Heart left ventricle (tissue), 16 donors: ENCODE data around the gene OR1E2. TPM values are rescaled to one million over a fixed set of nuclear protein-coding genes. Genes with fewer than 3 reads are reported as not detected.
"Not testable (repeated sequence)": the region's sequence is repeated elsewhere in the genome, so short reads cannot be mapped to it uniquely, and the experiment has no call there.

Experiments used
- ATAC-seq, 4 donors: fragments of 200-7000 bp; cut with Tn5 transposase; one replicate each; pipeline ENCODE4 v1.9.1; 2020 to 2022; ENCODE audit warnings: moderate library complexity in 4 of 4, mild to moderate bottlenecking in 3 of 4, moderate number of reproducible peaks in 1 of 4
- DNase-seq, 5 donors: peaks; one replicate each; pipeline ENCODE4 v3.0.0-alpha.2; 2020
- H3K27ac ChIP-seq, 12 donors: fragments of 200-600 bp; sonication (generic) in 4 of 12; one replicate each; pipeline versions ENCODE4 v1.5.0 to v1.8.0; 2016 to 2022; ENCODE audit warnings: mild to moderate bottlenecking in 2 of 12
- H3K27me3 ChIP-seq, 9 donors: fragments of 200-600 bp; sonication (generic) in 2 of 9; one replicate each; pipeline versions ENCODE4 v1.5.1 to v1.8.0; 2016 to 2022; ENCODE audit warnings: mild to moderate bottlenecking in 3 of 9
- H3K36me3 ChIP-seq, 9 donors: fragments of 200-600 bp; sonication (generic) in 2 of 9; one replicate each; pipeline versions ENCODE4 v1.5.0 to v1.8.0; 2018 to 2022; ENCODE audit warnings: mild to moderate bottlenecking in 2 of 9
- H3K4me1 ChIP-seq, 12 donors: fragments of 200-600 bp; sonication (generic) in 4 of 12; one replicate each; pipeline versions ENCODE4 v1.5.0 to v1.8.0; 2016 to 2022; ENCODE audit warnings: mild to moderate bottlenecking in 3 of 12
- H3K4me3 ChIP-seq, 12 donors: fragments of 200-600 bp; sonication (generic) in 4 of 12; one replicate each; pipeline versions ENCODE4 v1.5.0 to v1.8.0; 2017 to 2022; ENCODE audit warnings: mild to moderate bottlenecking in 9 of 12, moderate library complexity in 4 of 12
- H3K9me3 ChIP-seq, 12 donors: fragments of 200-600 bp; sonication (generic) in 4 of 12; one replicate each; pipeline versions ENCODE4 v1.5.0 to v1.8.0; 2016 to 2022; ENCODE audit warnings: mild to moderate bottlenecking in 1 of 12
- CTCF ChIP-seq, 12 donors: fragments of 200-600 bp; sonication (generic) in 4 of 12; IDR thresholded peaks; one replicate each; pipeline versions ENCODE4 v1.5.0 to v1.8.0; 2018 to 2022; ENCODE audit warnings: antibody characterized with exemption in 12 of 12, mild to moderate bottlenecking in 5 of 12
- POLR2A ChIP-seq, 2 donors: fragments of 450-650 bp; IDR thresholded peaks; one replicate each; pipeline ENCODE4 v1.6.1; 2017; ENCODE audit warnings: antibody characterized with exemption in 2 of 2, mild to moderate bottlenecking in 2 of 2, moderate library complexity in 2 of 2
- WGBS, 4 donors: extraction: QIAGEN DNeasy Blood & Tissue Kit in 2 of 4; methylation state at CpG; one replicate each; pipeline versions ENCODE4 v1.1.5 to v1.1.7; 2013 to 2018; 5-methylcytosine and 5-hydroxymethylcytosine counted together
- intact Hi-C, 10 donors: fragments of 100-400 bp; cut with DNase I; formaldehyde crosslinking; loops; one replicate each; pipeline versions ENCODE4 v1.11.1 to v1.14.2; 2022
- polyA plus RNA-seq, 2 donors: library from polyadenylated mRNA; stranded (reverse); fragments of 200-250 nt; gene quantifications; one replicate each; pipeline ENCODE4 v1.2.3, GENCODE V29; 2013
- total RNA-seq, 9 donors: library from RNA; depleted of rRNA in 2 of 9; stranded (reverse); fragments of >200 nt in 2 of 9; fragmentation: NEBNext Ultra II Directional in 3 of 9; extraction: Animal tissue kit (Norgen Biotek cat#: 25700) in 3 of 9; gene quantifications; one replicate each; pipeline versions ENCODE4 v1.1.0 to v1.2.4, GENCODE V29; 2016 to 2023
- donor health status: ischemic (EF 13 %, LVEDD 7.1; RV severe dilation, severe dysfunction).
- donor health status: healthy with polysubstance abuse.
- donor health status: DM: no; HTN: yes; CAD: no.
- donor health status: DM: no; HTN: no; CAD: no.
- donor health status: ischemic (EF 25% LVEDD 6.9; RV normal size, moderate dysfunction).
- donor health status: ischemic (EF 25% LVEDD 5.7; RV mildly dilated, moderate dysfunction).
- donor health status: healthy.
- donor health status: DM: yes; HTN: yes; CAD: no.
- donor health status: ischemic (EF 35%, LVEDD 5.7; RV mildly dilated, moderate dysfunction).
- donor health status: nonischemic (EF 11% LVEDD 7.7; RV severe dilation, severe dysfunction).
- donor health status: DM: yes; HTN: yes; CAD: no.
- donor health status: PGD.
- donor health status: ischemic (EF 29% LVEDD 5.4; RV normal size, mild dysfunction).
- donor health status: nonischemic (EF 23%, LVEDD 6.1; RV moderate dilation, normal function).

Gene OR1E2
- total and polyA plus RNA-seq, 11 donors: 0.52 TPM; not detected in 10

GRCh38 chr17:3418222-3418621 lies 15.4 kb downstream of the OR1E2 start:
- no peaks in the 10 kb centered on the region for H3K4me1 ChIP-seq
- intact Hi-C loops: no loop called here
- ATAC-seq: no peak

GRCh38 chr17:3415610-3416009 lies 18.0 kb downstream of the OR1E2 start:
- no peak overlapping the region for H3K27ac ChIP-seq
- H3K9me3 ChIP-seq: peaks cover 0 to 4% (median 0%) of the 10 kb centered on the region in 12 donors
- no peak for ATAC-seq
- H3K4me1 ChIP-seq: no peaks in the 10 kb centered on the region
- intact Hi-C loops: no loop called here
- DNase-seq: no peak
- no peaks in the 10 kb centered on the region for H3K36me3 ChIP-seq
- H3K4me3 ChIP-seq: no peak overlapping the region
- WGBS, 4 donors: 74 to 77% (median 76%) methylated on average over 5 of the region's 5 CpGs
- TF ChIP-seq POLR2A (IDR thresholded peaks at IDR 0.05): no peak
- no peak for TF ChIP-seq CTCF (IDR thresholded peaks at IDR 0.05)
- no peaks in the 10 kb centered on the region for H3K27me3 ChIP-seq

More at GRCh38 chr17:3418222-3418621, 15.4 kb downstream of the OR1E2 start:
- no peak overlapping the region for H3K4me3 ChIP-seq
- no peak for DNase-seq
- TF ChIP-seq CTCF (IDR thresholded peaks at IDR 0.05): no peak
- no peak for TF ChIP-seq POLR2A (IDR thresholded peaks at IDR 0.05)
- no peaks in the 10 kb centered on the region for H3K36me3 ChIP-seq
- WGBS, 4 donors: 43 to 82% (median 65%) methylated on average over 2 of the region's 2 CpGs
- H3K27me3 ChIP-seq: peaks cover 0 to 2% (median 0%) of the 10 kb centered on the region in 9 donors
- H3K27ac ChIP-seq: no peak overlapping the region
- peaks cover 0 to 4% (median 0%) of the 10 kb centered on the region in 12 donors for H3K9me3 ChIP-seq

- H3K4me1 ChIP-seq, DNase-seq, H3K27ac ChIP-seq, H3K27me3 ChIP-seq, H3K4me3 ChIP-seq, H3K36me3 ChIP-seq, ATAC-seq, intact Hi-C loops: not testable (repeated sequence)
- H3K9me3 ChIP-seq: peaks cover 0 to 17% (median 4%) of the 10 kb centered on the region in 12 donors
- 66 to 77% methylated on average over 2 to 5 of the region's 16 CpGs; no CpG with 5 or more reads in 2 of the 4 donors for WGBS, 4 donors
Observed at GRCh38 chr17:3412216-3412615, 21.4 kb downstream of the OR1E2 start.

GRCh38 chr17:3411070-3411469 lies 22.6 kb downstream of the OR1E2 start, which contains the start of gene OR3A3:
OR3A3 (plus strand) TSS chr17:3411370.
- H3K4me1 ChIP-seq: no peaks in the 10 kb centered on the region
- H3K27ac ChIP-seq: no peak within 1 kb of the TSS
- intact Hi-C loops: no loop called here
- no peak for DNase-seq
- H3K9me3 ChIP-seq: peaks cover 0 to 26% (median 7%) of the 10 kb centered on the region in 12 donors
- 73 to 82% (median 79%) methylated on average over 3 of the region's 3 CpGs for WGBS, 4 donors
- no peaks in the 10 kb centered on the region for H3K27me3 ChIP-seq
- H3K4me3 ChIP-seq: no peak within 1 kb of the TSS
- H3K36me3 ChIP-seq: no peaks in the 10 kb centered on the region
- ATAC-seq: no peak
- TF ChIP-seq POLR2A (IDR thresholded peaks at IDR 0.05) (no peak), CTCF (IDR thresholded peaks at IDR 0.05) (no peak)

- H3K27me3 ChIP-seq, H3K4me1 ChIP-seq, H3K27ac ChIP-seq, ATAC-seq, intact Hi-C loops, H3K4me3 ChIP-seq, H3K36me3 ChIP-seq, DNase-seq: not testable (repeated sequence)
- WGBS, 4 donors: 56 to 83% (median 65%) methylated on average over 1 of the region's 1 CpG
- H3K9me3 ChIP-seq: peaks cover 0 to 37% (median 8%) of the 10 kb centered on the region in 12 donors
Observed at GRCh38 chr17:3403856-3404255, 29.8 kb downstream of the OR1E2 start.
